COLO668 (cell line): Measurements from ENCODE around the gene E4F1.
"Not testable (repeated sequence)": the region's sequence is repeated elsewhere in the genome, so short reads cannot be mapped to it uniquely, and the experiment has no call there.

Source experiments
- DNase-seq: peaks from one replicate; lab custom pipeline; 2025; ENCODE audit not compliant: unreplicated experiment; lab: John Stamatoyannopoulos, UW

The E4F1 gene

DNA sequence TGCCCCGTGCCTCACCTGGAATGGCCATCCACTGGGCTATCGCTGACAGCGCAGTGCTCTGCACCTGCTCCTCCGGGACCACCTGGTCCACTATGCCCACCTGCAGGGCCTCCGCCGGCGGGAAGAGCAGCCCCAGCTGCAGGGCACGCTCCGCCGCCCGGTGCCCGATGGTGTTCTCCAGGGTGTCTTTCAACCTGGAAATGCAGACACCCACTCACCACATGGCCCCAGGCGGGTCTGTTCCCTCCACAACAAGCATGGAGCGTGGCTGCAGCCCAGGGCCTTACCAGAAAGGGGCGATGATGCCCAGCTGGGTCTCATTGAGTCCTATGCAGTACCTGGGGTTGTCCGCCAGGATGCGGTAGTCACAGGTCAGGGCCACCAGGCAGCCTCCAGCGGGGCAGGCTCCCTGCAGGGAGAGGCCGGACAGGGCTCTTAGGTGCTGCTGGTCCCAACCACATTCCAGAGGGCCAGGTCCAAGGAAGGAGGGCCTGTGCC, 19.7 kb downstream of the E4F1 start:
- DNase-seq = no peak

DNA sequence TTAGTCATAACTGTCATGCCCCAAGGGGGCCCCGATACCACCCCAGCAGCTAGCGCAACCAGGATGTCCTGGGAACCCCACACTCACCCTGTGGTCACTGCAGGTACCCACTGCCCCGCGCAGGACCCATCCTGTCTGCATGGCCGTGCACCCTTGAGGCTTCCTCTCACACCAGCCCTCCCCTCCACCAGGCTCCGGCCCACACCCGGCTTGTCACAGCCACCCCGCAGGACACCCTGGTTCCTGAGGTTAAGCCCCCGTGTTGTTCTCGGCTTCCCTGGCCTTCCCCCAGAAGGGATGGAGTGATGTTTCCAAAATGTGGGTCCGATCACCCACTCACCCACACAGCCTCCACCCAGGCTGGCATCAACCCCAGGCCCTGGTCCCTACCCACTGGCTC, 20.4 kb downstream of the E4F1 start:
- no peak for DNase-seq

GRCh38 chr16:2244301-2244700, 20.9 kb downstream of the E4F1 start:
- peak; percentile 45 for DNase-seq

DNA sequence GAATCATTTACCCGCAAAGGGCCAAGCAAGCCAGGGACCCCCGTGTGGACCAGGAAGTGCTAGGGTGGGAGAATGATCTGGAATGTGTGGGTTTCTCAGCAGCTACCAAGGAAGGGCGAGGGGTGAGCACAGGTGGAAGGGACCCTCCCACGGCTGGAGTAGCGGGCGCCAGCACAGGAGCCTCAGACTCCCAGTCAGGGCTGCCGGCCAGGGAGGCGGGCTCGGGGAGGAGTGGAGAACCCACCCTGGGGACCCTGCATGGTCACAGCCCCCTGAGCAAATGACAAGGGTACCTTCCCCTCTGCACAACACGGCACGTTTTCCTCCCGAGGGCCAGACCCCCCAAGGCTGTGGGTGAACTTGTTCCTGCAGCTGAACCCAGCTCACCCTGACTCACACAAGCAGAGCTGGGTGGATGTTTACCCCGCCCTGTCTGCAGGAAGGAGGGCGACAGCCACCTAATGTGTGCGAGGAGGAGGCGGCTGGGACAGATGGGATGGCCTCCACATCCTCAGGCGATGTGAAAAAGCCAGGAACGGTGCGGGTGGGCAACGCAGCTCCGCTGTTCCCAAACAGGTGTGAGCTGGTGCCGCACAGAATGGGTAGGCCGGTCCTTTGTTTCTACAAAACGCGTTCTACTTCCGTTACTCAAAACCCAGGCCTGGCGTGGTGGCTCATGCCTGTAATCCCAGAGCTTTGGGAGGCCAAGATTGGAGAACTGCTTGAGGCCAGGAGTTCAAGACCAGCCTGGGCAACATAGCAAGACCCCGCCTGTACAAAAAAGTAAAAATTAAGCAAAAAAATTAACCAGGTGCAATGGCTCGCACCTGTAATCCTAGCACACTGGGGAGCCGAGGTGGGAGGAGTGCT, 21.8 kb downstream of the E4F1 start:
- DNase-seq = no peak

GRCh38 chr16:2246301-2246885, 23.0 kb downstream of the E4F1 start:
- DNase-seq = no peak

DNA sequence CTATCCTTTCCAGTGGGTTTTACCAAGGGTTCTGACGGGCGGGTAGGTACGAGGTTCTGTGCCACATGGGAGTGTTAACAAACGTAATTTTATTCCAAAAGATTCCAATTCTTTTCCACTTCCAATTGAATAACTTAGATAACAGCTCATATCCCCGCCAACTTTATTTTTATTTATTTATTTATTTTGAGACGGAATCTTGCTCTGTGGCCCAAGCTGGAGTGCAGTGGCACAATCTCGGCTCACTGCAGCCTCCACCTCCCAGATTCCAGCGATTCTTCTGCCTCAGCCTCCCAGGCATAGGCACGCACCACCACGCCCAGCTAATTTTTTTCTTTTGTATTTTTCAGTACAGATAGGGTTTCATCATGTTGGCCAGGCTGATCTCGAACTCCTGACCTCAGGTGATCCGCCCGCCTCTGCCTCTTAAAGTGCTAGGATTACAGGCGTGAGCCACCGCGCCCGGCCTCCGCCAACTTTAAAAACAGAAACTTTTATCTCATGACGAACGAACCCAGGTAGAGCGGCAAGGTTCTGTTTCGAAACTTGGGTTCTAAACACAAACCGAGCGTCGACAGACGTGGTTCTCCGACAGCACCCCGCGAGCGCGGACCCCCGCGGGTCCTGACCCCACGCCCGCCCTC, 27.4 kb downstream of the E4F1 start:
- DNase-seq = no peak

GRCh38 chr16:2251296-2252111, 28.1 kb downstream of the E4F1 start, which contains the start of gene ECI1:
Gene ECI1 (minus strand): TSS chr16:2251587. CDS start chr16:2251566, 21 bp downstream.
- DNase-seq = peak; percentile 97

- no peak for DNase-seq
Observed at GRCh38 chr16:2252806-2253148, 29.4 kb downstream of the E4F1 start.

DNA sequence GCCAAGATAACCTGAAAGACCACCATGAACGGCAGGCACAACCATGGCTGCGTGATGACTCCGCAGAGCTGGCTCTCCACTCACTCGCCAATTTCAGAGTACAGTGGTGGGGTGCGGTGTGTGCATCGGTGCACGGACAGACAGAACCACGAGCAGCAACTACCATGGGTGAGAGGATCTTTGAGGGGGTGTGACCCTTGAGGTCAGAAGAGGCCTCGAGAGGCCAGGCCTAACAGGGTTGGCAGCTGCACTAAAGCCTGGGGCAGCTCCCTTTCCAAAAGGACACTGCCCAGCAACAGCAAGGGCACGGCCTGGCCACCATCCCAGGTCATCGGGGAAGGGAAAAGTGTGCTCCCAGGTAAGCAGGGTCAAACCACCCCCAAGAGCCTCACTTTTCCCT, 29.9 kb downstream of the E4F1 start:
- DNase-seq = no peak

DNA sequence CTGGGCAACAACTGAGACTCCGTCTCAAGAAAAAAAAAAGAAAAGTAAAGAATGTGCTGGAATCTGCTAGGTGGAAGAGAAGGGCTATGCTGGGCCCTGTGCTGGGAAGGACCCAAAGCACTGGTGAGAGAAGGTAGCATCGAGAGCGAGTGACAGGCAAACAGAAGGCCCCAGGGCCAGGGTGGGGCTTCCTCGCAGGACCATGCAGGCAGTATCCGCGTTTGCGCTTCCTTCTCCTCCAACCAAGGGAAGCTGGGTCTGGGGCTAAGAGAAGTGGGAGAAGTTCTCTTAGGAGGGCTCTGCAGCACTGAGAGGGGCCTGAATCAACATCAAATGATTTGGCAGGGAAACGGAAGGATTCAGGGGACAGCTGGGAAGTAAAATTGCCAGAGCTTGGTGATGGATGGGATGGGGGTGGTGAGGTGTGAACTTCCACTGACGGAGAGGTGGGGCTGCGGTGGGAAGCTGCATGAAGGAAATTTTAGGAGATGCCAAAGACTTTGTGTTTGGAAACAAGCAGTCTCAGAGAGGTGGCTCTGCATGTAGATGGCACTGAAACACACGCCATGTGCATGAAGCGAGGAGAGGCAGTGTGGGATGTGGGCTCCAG, 33.2 kb downstream of the E4F1 start:
- DNase-seq = no peak

GRCh38 chr16:2257726-2258125, 34.3 kb downstream of the E4F1 start:
- DNase-seq = no peak

- DNase-seq = not testable (repeated sequence)
Observed at GRCh38 chr16:2258530-2258929, 35.1 kb downstream of the E4F1 start.

- DNase-seq = no peak
Observed at GRCh38 chr16:2260250-2260649, 36.9 kb downstream of the E4F1 start.

GRCh38 chr16:2263026-2263425, 39.6 kb downstream of the E4F1 start:
- not testable (repeated sequence) for DNase-seq

GRCh38 chr16:2266887-2267286, 43.5 kb downstream of the E4F1 start:
- not testable (repeated sequence) for DNase-seq

DNA sequence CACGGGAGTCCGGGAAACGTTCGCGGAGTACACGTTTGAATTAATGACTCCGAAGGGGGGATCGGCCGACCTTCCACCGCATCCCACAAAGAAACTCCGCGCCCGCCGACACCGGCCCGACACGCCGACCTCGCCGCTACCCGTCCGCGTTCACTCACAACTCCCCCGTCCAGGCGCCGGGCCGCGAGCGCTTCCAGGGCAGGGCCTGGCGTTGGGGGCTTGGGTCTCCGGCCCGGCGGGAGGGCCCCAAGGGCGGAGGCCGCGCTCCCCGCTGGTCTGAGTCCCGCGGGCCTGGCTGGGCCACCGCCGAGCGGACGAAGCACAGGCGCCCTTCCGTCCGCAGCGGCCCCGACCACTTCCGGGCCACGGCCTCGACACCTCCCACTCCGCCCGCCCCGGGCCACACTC, 44.1 kb downstream of the E4F1 start:
- DNase-seq = peak; percentile 88

GRCh38 chr16:2267913-2268666, 44.7 kb downstream of the E4F1 start, which contains the start of gene RNPS1:
Gene RNPS1 (minus strand): TSS chr16:2268126. CDS start chr16:2264643, 3,483 bp downstream.
- peak; percentile 97 for DNase-seq

DNA sequence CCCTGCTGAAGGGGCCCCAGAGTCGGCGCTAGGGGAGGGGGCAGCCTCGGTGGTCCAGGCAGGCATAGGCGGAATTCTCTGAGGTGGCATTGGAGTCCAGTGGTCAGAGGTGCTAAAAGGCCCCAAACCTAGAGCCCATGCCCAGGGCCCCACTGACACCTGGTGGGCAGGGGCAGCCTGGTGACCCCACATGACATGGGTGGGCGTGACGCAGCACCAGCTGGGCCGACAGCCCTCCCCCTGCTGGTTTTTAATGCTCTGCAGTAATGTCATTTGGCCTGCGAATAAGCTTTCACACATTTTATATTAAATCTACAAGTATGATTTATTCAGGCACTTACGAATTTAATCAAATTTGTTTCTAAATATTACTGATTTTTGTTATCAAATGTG, 46.7 kb downstream of the E4F1 start:
- no peak for DNase-seq

DNA sequence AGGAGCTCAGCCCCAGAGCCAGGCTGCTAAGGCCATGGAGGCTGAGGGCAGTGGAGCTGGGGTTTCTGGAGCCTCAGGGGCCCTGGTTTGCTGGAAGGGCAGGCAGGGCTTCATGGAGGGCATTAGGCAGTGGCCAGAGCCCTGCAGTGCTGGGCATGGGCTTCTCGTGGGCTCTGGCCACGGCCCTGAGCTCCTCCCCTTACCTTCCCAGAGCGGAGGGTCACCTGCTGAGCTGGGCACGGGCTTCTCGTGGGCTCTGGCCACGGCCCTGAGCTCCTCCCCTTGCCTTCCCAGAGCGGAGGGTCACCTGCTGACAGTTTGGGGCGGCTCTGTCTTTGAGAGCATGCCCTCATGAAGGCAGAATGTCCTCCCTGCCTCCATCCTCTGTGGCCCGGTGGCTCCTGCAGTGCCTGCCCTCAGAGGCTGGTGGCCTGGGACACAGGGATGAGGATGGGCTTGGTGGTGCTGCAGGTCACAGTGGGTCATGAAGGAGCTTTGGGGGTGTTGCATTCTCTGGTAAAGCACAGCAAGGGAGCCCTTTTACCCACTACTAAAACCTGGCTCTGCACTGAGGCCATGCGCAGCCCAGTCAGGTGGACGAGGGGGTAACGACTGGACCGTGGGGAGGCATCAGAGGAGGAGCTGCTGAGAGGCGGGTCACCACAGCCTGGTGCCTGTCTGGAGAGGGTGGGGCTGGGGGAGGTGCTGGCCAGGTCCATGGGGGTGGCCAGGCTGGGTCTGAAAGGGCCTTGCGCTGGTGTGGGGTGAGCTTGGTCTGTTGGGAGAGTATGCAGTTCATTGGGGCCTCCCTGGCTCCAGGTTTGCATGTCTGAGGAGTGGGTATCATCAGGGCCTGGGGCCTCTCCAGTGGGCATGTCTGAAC, 47.4 kb downstream of the E4F1 start:
- no peak for DNase-seq
